Measurements from ENCODE around the gene ZDHHC1. TPM values are rescaled to one million over a fixed set of nuclear protein-coding genes. Genes with fewer than 3 reads are reported as not detected.

The ZDHHC1 gene
- total and polyA plus RNA-seq, 2 of the 13 experiments (the other 11 are each of a cell fraction or from before 2014, with no cell fraction given): 0.51 to 1.1 TPM

DNA sequence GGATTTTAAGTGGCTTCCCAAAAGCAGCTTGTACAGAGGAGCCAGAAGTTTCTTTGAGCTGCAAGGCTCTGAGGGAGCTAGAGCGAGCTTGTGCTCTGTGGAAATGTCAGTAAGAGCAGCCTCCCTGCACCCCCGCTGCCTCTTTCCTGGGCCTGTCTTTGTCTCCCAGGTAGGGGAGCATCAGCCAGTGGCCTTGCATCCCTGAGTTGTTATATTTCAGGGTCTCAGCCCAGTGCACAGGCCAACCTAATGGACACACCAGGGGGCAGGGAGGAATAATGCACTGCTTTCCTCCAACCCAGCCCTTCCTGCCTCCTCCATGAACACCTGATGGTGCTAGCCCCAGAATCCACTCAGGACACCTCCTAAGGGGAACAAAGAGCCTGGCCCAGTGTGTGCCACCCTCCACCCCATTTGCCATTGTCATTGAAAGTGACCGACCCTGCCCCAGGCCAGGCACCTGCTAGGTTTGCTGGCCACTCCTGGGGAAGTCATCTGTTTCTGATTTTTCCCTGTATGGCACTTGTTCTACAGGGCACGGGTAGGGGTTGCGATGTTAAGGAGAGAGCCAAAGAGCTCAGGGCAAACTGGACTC lies 29.3 kb downstream of the ZDHHC1 start:
- DNase-seq (ENCODE audit: low spot score) (no peak), FAIRE-seq (no peak), ATAC-seq (no peak)
- Histone ChIP-seq H3K9ac (ENCODE audit: insufficient read depth, low read depth, low read length) (no peak overlapping the region), H3K4me2 (ENCODE audit: low read depth, low read length) (no peak overlapping the region), H3K27ac (ENCODE audit: extremely low read length, insufficient read depth, low read length) (no peak overlapping the region), H3K4me3 (replicated peaks in 1 of 3; ENCODE audit: insufficient read depth in 1 of 3, low read depth in 2 of 3, low read length in 3 of 3) (no peak overlapping the region), H3K36me3 (replicated peaks in 1 of 2; ENCODE audit: control insufficient read depth in 1 of 2, insufficient read depth in 2 of 2, low read length in 2 of 2) (no peaks in the 10 kb centered on the region), H2AFZ (ENCODE audit: low read length) (no peak overlapping the region), H3K9me3 (ENCODE audit: low read length) (no peaks in the 10 kb centered on the region), H3K79me2 (ENCODE audit: insufficient read depth, low read length) (no peaks in the 10 kb centered on the region), H3K27me3 (ENCODE audit: control insufficient read depth in 1 of 2, insufficient read depth in 2 of 2, low read length in 2 of 2) (peaks cover 9 to 67% of the 10 kb centered on the region in 2 experiments; a peak in 4 of 5 replicates), H4K20me1 (ENCODE audit: insufficient read depth, low read length) (no peaks in the 10 kb centered on the region), H3K4me1 (ENCODE audit: insufficient read depth, low read length) (no peaks in the 10 kb centered on the region)
- in situ Hi-C loops (cut with HindIII; ENCODE audit: extremely low pct_ligation_motif_present, low pct_unique_long_range_greater_than_20kb): no loop called here
- WGBS (ENCODE audit: low lambda C conversion rate): 42% methylated on average over 5 of the region's 5 CpGs
- CTCF ChIA-PET (ENCODE audit: low intra/inter-chr PET ratio, low total read pairs): no interaction called here
- BruUV-seq (replicated peaks): no TSS peak
- intact Hi-C loops (cut with micrococcal nuclease; ENCODE audit: unreplicated experiment): no loop called here
- TF ChIP-seq ATAD3A (CRISPR knock-in tag; IDR thresholded peaks at IDR 0.05): no peak
- TF ChIP-seq ISL2 (CRISPR knock-in tag; IDR thresholded peaks at IDR 0.05): no peak
- TF ChIP-seq HES4 (CRISPR knock-in tag; IDR thresholded peaks at IDR 0.05; ENCODE audit: borderline replicate concordance): no peak
- TF ChIP-seq, protein P1, sequence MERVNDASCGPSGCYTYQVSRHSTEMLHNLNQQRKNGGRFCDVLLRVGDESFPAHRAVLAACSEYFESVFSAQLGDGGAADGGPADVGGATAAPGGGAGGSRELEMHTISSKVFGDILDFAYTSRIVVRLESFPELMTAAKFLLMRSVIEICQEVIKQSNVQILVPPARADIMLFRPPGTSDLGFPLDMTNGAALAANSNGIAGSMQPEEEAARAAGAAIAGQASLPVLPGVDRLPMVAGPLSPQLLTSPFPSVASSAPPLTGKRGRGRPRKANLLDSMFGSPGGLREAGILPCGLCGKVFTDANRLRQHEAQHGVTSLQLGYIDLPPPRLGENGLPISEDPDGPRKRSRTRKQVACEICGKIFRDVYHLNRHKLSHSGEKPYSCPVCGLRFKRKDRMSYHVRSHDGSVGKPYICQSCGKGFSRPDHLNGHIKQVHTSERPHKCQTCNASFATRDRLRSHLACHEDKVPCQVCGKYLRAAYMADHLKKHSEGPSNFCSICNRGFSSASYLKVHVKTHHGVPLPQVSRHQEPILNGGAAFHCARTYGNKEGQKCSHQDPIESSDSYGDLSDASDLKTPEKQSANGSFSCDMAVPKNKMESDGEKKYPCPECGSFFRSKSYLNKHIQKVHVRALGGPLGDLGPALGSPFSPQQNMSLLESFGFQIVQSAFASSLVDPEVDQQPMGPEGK (CRISPR knock-in tag; IDR thresholded peaks at IDR 0.05): no peak
- TF ChIP-seq RELA (CRISPR knock-in tag; IDR thresholded peaks at IDR 0.05): no peak
- TF ChIP-seq, protein P2, sequence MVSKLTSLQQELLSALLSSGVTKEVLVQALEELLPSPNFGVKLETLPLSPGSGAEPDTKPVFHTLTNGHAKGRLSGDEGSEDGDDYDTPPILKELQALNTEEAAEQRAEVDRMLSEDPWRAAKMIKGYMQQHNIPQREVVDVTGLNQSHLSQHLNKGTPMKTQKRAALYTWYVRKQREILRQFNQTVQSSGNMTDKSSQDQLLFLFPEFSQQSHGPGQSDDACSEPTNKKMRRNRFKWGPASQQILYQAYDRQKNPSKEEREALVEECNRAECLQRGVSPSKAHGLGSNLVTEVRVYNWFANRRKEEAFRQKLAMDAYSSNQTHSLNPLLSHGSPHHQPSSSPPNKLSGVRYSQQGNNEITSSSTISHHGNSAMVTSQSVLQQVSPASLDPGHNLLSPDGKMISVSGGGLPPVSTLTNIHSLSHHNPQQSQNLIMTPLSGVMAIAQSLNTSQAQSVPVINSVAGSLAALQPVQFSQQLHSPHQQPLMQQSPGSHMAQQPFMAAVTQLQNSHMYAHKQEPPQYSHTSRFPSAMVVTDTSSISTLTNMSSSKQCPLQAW (CRISPR knock-in tag; IDR thresholded peaks at IDR 0.05): no peak
- POLR2A ChIA-PET: no interaction called here

Measured in HepG2 (cell line).